ENCODE measurements around the gene SDHAF2.
"Not testable (repeated sequence)": the region's sequence is repeated elsewhere in the genome, so short reads cannot be mapped to it uniquely, and the experiment has no call there.

The SDHAF2 gene

DNA sequence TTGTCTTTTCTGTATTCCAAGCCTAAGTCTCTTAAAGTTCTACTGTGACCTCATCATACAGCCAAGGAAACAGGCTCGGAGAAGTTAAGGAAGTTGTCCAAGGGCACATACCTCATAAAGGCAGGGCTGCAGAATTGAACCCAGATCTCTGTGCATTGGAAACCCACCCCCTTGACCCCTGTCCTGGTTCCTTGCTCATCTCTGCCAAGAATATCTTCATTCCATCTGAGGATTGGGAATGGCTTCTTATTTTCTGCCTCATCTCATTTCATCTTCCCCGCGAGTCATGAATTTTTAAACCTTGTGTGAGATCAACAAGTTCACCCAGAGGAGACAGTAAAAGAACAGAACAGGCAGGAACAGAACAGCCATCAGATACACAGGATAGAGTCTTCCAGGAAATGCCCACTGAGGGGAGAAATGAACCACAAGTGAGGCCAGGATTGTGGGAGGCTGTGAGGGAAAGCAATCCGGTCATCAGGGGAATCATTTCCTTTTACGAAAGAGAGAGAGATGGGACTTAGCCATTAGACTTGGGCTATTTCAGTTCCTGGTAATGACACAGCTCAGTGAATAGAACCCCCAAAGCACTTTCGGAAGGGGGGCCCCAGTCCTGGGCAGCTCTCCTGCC is 44.2 kb downstream of the SDHAF2 start:
- in situ Hi-C loops (cut with MboI; ENCODE audit: low sequenced_read_pairs) = no loop called here

DNA sequence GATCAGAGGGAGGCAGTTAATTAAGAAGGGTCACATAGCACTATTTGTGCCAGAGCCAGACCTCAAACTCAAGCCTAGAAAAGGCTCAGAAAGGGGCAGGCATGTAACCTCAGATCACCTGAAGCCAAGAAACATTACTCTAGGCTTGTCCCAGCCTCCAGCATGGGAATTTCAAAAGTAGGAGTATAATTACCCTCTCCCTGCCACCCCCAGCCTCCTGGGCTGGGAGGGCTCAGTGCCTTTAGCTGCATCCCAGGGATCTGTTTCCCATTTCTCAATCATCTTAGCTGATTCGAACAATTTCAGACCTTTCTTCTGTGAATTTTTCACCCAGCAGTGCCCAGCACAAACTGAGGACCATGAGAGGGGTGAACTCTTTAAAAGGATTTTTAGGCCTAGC is 45.5 kb downstream of the SDHAF2 start:
- in situ Hi-C loops (cut with MboI; ENCODE audit: low sequenced_read_pairs) = no loop called here

- in situ Hi-C loops (cut with MboI; ENCODE audit: low sequenced_read_pairs) = no loop called here
Measured at GRCh38 chr11:61476371-61476770, 46.4 kb downstream of the SDHAF2 start.

- in situ Hi-C loops (cut with MboI; ENCODE audit: low sequenced_read_pairs) = no loop called here
Measured at GRCh38 chr11:61477126-61477525, 47.2 kb downstream of the SDHAF2 start.

DNA sequence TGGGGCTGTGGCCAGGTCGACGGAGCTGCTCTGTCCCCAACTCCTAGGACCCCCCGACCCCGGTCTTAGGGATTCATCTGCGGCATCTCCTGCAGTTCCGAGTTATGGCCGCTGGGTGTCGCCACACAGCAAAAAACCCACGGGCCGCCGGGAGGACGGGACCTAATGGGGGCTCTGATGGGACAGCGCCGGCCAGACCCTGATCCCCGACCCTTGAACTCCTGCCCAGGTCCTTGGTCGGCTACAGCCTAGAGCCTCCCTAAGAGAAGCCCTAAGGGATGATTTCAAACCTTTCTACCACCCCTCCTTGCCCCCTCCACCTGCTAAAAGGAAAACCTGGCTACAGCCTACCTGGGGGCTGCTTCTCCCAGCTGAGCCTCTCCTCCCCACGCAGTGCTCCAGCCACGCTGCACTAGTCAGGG is 47.8 kb downstream of the SDHAF2 start:
- in situ Hi-C loops (cut with MboI; ENCODE audit: low sequenced_read_pairs) = no loop called here

DNA sequence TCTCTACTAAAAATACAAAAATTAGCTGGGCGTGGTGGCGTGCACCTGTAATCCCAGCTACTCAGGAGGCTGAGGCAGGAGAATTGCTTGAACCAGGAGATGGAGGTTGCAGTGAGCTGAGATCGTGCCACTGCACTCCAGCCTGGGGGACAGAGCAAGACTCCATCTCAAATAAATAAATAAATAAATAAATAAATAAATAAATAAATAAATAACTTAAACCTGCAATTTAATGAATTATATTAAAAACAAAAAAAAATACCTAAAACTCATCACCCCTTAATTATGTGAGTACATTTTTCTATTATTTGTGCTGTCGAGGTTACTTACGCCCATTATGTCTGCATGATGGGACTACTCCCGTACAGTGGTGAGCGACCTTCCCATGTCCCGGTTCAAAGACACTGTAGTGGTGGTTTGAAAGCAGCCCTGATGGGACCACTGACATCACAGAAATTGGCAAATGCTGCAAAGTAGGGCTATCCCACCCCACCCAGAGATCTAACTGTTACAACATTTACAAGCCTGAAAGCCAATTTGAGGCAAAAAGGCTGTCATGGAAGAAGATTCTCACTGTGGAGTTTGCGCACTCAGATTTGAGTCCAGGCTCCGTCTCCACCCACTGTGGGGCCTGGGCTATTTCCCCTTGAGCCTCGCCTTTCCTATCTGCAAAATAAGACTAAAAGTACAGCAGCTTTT is 49.6 kb downstream of the SDHAF2 start:
- in situ Hi-C loops (cut with MboI; ENCODE audit: low sequenced_read_pairs) = not testable (repeated sequence)

- in situ Hi-C loops (cut with MboI; ENCODE audit: low sequenced_read_pairs) = no loop called here
Measured at GRCh38 chr11:61480261-61480993, 50.5 kb downstream of the SDHAF2 start.

DNA sequence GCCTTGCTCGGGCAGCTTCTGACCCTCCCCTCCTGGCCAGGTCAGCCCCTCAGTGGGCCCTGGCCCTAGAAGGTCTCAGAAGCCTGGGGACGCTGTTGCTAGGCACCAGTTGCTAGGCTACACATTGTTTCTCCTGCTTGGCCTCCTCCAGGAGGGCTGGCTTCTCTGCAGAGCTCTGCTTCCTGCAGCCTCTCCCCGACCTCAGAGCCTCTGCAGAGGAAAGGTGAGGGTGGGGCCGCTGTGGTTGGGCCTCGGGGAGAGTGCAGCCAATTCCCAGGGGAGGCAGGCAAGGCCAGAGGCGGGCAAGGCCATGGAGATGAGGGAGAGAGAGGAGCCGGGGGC is 51.0 kb downstream of the SDHAF2 start:
- in situ Hi-C loops (cut with MboI; ENCODE audit: low sequenced_read_pairs) = no loop called here

DNA sequence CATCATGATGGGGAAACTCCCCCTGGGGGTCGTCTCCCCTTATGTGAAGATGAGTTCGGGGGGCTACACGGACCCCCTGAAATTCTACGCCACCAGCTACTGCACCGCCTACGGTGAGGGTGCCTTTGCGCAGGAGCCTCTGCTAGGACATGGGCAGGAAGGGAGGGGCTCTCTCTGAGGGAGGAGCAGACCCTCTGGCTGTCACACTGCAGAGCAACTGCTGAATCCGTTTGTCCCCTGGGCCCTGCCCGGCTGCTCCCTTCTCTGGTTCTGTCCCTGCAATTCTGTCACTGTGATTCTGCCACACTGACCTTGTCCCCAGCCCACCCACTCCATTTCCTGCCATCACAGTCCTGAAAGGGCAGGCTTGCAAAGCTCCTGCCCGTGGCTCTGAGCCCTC is 51.9 kb downstream of the SDHAF2 start:
- in situ Hi-C loops (cut with MboI; ENCODE audit: low sequenced_read_pairs) = no loop called here

GRCh38 chr11:61482513-61482912 is 52.6 kb downstream of the SDHAF2 start:
- in situ Hi-C loops (cut with MboI; ENCODE audit: low sequenced_read_pairs) = no loop called here

GRCh38 chr11:61484541-61484940 is 54.6 kb downstream of the SDHAF2 start:
- in situ Hi-C loops (cut with MboI; ENCODE audit: low sequenced_read_pairs) = no loop called here

- in situ Hi-C loops (cut with MboI; ENCODE audit: low sequenced_read_pairs) = no loop called here
Measured at GRCh38 chr11:61485080-61485479, 55.2 kb downstream of the SDHAF2 start.

DNA sequence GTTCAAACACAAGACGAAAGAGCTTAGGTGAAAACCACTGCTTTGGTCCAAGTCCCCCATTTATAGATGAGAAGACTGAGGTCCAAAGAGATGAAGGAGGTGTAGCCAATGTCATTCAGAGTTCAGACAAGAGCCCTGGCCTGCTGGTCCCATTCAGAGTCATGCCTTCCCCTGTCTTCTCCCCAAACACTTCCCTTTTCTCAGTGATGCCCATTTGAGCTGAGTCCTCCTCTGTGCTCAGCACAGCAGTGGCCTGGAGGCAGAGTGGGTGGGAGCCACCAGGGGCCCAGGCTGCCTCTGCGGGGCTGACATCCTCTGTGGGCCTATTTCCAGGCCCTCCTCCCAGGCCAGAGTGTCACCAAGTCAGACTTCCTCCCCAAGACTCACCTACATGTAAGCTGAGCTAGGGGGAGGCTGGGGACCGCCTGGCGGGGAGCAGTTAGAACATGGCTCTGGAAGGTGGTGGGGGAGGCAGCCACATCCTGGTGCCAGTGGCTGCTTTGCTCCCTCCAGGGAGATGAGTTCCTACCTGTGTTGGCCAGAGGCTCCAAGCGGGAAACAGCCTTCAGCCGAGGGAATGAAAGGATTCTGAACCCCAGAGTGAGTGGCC is 56.2 kb downstream of the SDHAF2 start:
- in situ Hi-C loops (cut with MboI; ENCODE audit: low sequenced_read_pairs) = no loop called here

GRCh38 chr11:61486779-61487178 is 56.9 kb downstream of the SDHAF2 start:
- in situ Hi-C loops (cut with MboI; ENCODE audit: low sequenced_read_pairs) = no loop called here

- in situ Hi-C loops (cut with MboI; ENCODE audit: low sequenced_read_pairs) = no loop called here
Measured at GRCh38 chr11:61487342-61488025, 57.6 kb downstream of the SDHAF2 start.

DNA sequence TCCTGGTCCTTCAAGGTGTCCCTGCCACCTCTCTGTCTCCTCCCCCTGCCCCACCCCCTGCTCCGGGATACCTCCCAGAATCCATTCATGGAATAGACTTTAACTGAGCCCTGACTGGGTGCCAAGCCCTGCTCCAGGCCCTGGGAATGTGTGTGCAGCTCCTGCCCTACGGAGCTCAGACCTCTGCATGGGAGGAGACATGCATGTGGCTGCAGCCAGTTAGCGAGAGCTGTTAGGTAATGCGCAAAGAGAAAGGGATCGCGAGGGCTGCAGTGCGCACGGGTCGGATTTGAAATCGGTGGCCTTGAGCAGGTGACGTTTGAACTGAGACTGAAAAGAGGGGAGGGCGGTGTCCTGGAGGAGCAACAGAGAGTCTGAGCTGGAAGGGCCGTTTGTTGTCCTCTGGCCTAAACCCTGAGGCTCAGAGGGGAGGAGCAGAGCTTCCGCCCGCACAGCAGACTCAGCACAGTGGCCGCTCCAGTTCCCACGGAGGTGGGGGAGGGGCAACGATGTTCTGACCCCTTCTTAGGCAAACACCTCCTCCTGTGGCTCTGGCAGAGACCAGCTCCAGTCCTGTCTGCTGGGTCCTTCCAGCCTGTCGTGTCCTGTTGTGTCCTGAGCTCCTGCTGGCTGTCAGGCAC is 58.8 kb downstream of the SDHAF2 start:
- in situ Hi-C loops (cut with MboI; ENCODE audit: low sequenced_read_pairs) = no loop called here

GRCh38 chr11:61489833-61490721 is 60.2 kb downstream of the SDHAF2 start:
- in situ Hi-C loops (cut with MboI; ENCODE audit: low sequenced_read_pairs) = no loop called here

GRCh38 chr11:61491736-61492395 is 61.9 kb downstream of the SDHAF2 start:
- in situ Hi-C loops (cut with MboI; ENCODE audit: low sequenced_read_pairs) = no loop called here

GRCh38 chr11:61494381-61494961 is 64.5 kb downstream of the SDHAF2 start:
- in situ Hi-C loops (cut with MboI; ENCODE audit: low sequenced_read_pairs) = no loop called here
